ENCODE measurements around the gene EXT2. TPM values are rescaled to one million over a fixed set of nuclear protein-coding genes. Genes with fewer than 3 reads are reported as not detected.

The EXT2 gene
- total RNA-seq, 1 donor from 2014 or later = 73.9 TPM

DNA sequence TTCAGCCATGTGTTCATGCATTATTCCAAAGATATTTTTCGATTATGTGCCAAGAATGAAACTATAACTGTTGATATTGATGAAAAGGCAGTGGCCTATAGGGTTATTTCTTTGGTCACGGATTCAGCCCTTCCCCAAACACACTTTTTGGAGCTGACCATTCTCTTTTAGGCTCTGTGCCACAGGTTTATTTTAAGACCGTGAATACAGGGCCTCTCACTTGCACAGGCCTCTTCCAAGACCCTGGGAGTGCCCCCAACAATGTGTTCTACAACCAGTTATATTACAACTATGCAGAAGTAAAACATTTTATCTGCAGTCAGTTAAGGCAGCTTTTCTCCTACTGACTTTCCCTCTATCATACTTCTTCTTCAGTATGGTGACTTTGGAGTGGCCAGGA is 109.9 kb downstream of the EXT2 start:
- Mint-ChIP-seq H3K4me1 (ENCODE audit: low read depth) (peaks cover 12% of the 10 kb centered on the region), H3K27me3 (no peaks in the 10 kb centered on the region), H3K36me3 (ENCODE audit: insufficient read depth) (peaks cover 15% of the 10 kb centered on the region), H3K4me3 (ENCODE audit: low read depth) (no peak overlapping the region), H3K9me3 (ENCODE audit: low read depth) (no peaks in the 10 kb centered on the region), H3K27ac (no peak overlapping the region)
- TF ChIP-seq, protein P1, sequence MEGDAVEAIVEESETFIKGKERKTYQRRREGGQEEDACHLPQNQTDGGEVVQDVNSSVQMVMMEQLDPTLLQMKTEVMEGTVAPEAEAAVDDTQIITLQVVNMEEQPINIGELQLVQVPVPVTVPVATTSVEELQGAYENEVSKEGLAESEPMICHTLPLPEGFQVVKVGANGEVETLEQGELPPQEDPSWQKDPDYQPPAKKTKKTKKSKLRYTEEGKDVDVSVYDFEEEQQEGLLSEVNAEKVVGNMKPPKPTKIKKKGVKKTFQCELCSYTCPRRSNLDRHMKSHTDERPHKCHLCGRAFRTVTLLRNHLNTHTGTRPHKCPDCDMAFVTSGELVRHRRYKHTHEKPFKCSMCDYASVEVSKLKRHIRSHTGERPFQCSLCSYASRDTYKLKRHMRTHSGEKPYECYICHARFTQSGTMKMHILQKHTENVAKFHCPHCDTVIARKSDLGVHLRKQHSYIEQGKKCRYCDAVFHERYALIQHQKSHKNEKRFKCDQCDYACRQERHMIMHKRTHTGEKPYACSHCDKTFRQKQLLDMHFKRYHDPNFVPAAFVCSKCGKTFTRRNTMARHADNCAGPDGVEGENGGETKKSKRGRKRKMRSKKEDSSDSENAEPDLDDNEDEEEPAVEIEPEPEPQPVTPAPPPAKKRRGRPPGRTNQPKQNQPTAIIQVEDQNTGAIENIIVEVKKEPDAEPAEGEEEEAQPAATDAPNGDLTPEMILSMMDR (IDR thresholded peaks at IDR 0.05; ENCODE audit: unreplicated experiment) = no peak
- no peak for DNase-seq (ENCODE audit: low spot score, unreplicated experiment)

DNA sequence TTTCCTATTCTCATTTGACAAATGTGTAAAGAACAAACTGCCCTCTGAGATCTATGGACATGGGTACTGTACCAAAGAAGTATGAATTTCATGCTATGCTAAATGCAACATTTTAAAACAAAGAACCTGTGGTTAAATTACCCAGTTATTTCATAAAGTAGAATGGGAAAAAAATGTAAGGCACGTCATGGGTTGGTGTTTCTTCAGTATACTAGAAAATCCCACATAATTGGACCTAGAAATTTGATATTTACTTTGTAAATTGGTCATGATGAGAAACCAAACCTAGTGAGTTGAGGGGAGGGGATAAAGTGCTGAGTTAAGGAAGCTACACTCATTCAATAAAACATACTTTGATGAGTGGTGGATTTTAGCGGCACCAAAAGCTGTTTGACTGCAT is 110.4 kb downstream of the EXT2 start:
- Mint-ChIP-seq H3K27ac (no peak overlapping the region), H3K27me3 (no peaks in the 10 kb centered on the region), H3K36me3 (ENCODE audit: insufficient read depth) (peaks cover 15% of the 10 kb centered on the region)

DNA sequence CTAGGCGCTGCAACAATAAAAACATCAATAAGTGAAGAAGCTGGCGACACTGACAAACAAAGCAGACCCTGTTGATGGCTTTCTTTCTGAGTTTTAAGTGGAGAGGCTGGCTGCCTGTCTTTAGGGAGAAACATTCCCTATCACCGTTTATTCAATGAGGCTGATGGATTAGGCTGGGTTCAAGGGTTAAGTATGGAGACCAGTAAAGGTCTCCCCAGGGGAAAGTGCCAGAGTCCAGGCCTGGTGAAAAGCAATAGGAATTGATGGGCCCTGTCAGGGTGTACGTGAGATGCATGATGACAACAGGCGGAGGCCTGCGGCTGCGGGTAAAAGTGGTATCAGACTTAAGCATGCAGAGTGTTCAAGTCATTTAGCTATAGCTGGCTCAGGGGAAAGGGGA is 111.8 kb downstream of the EXT2 start:
- peak overlapping the region; percentile 18 for H3K27ac Mint-ChIP-seq
- peaks cover 21% of the 10 kb centered on the region for H3K36me3 Mint-ChIP-seq (ENCODE audit: insufficient read depth)
- no peak overlapping the region for H3K4me3 Mint-ChIP-seq (ENCODE audit: low read depth)
- H3K9me3 Mint-ChIP-seq (ENCODE audit: low read depth) = peaks cover 8% of the 10 kb centered on the region
- no peaks in the 10 kb centered on the region for H3K27me3 Mint-ChIP-seq
- TF ChIP-seq, protein P1 (IDR thresholded peaks at IDR 0.05; ENCODE audit: unreplicated experiment) = no peak
- peaks cover 11% of the 10 kb centered on the region for H3K4me1 Mint-ChIP-seq (ENCODE audit: low read depth)
- no peak for DNase-seq (ENCODE audit: low spot score, unreplicated experiment)

More for the DNA sequence above, 110.4 kb downstream of the EXT2 start:
- TF ChIP-seq, protein P1 (IDR thresholded peaks at IDR 0.05; ENCODE audit: unreplicated experiment) = no peak
- H3K4me3 Mint-ChIP-seq (ENCODE audit: low read depth) = no peak overlapping the region
- no peaks in the 10 kb centered on the region for H3K9me3 Mint-ChIP-seq (ENCODE audit: low read depth)
- H3K4me1 Mint-ChIP-seq (ENCODE audit: low read depth) = peaks cover 11% of the 10 kb centered on the region
- no peak for DNase-seq (ENCODE audit: low spot score, unreplicated experiment)

DNA sequence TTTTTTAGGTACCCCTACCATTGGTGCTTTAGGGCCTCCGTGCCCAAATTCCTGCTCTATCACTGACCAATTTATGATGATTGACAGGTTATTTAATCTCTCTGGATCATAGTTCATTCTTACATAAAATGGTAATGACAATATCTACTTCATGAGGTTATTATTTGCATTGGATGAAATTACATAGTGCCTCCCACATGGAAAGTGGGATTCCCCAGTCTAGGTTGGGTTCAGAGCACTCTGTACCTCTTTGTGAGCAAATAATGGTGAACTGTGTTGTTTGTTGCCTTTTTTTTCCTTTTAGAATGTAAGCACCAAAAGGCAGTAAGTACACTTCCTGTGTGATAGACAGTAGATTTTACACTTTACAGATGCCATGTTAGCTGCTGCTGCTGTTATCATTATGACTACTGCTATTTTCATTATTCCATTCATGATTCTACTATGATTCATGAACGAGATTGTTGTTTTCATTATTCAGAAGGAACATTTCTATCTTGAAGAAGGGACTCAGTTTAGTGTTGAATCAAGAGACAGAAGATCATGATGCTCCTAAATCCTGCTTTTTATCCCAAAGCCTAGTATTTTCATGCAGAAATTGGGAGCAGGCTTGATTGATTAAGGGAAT is 113.6 kb downstream of the EXT2 start:
- no peak for DNase-seq (ENCODE audit: low spot score, unreplicated experiment)
- Mint-ChIP-seq H3K27me3 (no peaks in the 10 kb centered on the region), H3K9me3 (ENCODE audit: low read depth) (peaks cover 21% of the 10 kb centered on the region), H3K4me1 (ENCODE audit: low read depth) (peaks cover 9% of the 10 kb centered on the region), H3K4me3 (ENCODE audit: low read depth) (no peak overlapping the region), H3K27ac (no peak overlapping the region), H3K36me3 (ENCODE audit: insufficient read depth) (peaks cover 28% of the 10 kb centered on the region)
- TF ChIP-seq, protein P1 (IDR thresholded peaks at IDR 0.05; ENCODE audit: unreplicated experiment) = no peak

DNA sequence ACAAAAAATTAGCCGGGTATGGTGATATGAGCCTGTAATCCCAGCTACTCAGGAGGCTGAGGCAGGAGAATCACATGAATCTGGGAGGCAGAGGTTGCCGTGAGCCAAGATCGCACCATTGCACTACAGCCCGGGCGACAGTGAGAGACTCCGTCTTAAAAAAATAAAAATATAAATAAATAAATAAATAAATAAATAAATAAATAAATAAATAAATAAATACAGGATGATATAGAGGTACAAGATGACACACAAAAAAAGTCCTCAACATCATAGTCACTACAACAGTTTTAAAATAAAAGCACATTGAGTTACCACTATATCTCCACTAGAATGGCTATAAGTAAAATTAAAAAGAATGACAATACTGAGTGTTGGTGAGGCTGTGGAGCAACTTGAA is 116.7 kb downstream of the EXT2 start:
- TF ChIP-seq, protein P1 (IDR thresholded peaks at IDR 0.05; ENCODE audit: unreplicated experiment) = no peak
- Mint-ChIP-seq H3K9me3 (ENCODE audit: low read depth) (peaks cover 21% of the 10 kb centered on the region), H3K27ac (no peak overlapping the region), H3K36me3 (ENCODE audit: insufficient read depth) (peaks cover 27% of the 10 kb centered on the region), H3K27me3 (no peaks in the 10 kb centered on the region), H3K4me3 (ENCODE audit: low read depth) (no peak overlapping the region), H3K4me1 (ENCODE audit: low read depth) (peaks cover 5% of the 10 kb centered on the region)
- no peak for DNase-seq (ENCODE audit: low spot score, unreplicated experiment)

Measured in progenitor cell of endocrine pancreas (in vitro differentiated cells).